WI38 (cell line): Measurements from ENCODE around the gene FIGLA.

Source experiments
- H3K4me3 ChIP-seq: 2 replicates; pipeline ENCODE4 v1.5.1; 2011; ENCODE audit warnings: low read depth, mild to moderate bottlenecking, control low read depth, low read length
- TF ChIP-seq, protein P1 (sequence below): IDR thresholded peaks from 2 replicates; pipeline ENCODE4 v1.5.1; 2012; ENCODE audit warnings: low read depth, mild to moderate bottlenecking, control low read depth, low read length

FIGLA gene

GRCh38 chr2:70795164-70795995 is 4.9 kb upstream of the FIGLA start:
- H3K4me3 ChIP-seq, result no peak overlapping the region
- TF ChIP-seq, protein P1, sequence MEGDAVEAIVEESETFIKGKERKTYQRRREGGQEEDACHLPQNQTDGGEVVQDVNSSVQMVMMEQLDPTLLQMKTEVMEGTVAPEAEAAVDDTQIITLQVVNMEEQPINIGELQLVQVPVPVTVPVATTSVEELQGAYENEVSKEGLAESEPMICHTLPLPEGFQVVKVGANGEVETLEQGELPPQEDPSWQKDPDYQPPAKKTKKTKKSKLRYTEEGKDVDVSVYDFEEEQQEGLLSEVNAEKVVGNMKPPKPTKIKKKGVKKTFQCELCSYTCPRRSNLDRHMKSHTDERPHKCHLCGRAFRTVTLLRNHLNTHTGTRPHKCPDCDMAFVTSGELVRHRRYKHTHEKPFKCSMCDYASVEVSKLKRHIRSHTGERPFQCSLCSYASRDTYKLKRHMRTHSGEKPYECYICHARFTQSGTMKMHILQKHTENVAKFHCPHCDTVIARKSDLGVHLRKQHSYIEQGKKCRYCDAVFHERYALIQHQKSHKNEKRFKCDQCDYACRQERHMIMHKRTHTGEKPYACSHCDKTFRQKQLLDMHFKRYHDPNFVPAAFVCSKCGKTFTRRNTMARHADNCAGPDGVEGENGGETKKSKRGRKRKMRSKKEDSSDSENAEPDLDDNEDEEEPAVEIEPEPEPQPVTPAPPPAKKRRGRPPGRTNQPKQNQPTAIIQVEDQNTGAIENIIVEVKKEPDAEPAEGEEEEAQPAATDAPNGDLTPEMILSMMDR, result no peak

DNA sequence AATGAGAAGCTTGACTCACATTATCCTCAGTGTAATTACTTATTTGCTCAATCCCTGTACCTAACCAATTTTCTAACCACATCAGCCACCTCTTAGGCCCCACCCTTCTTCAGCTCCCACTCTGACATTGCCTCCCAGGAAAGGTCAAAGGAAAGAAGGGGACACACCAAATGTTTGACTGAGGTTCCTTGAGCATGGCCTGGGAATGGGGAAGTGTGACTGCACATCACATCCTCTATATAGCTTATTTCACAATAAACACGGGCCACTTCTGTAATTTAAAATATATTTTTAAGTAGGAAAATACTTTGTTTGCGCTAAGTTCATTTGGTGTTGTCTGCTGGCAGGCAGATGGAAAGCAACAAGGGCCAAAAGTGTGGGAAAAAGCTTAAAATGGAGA is 3.0 kb upstream of the FIGLA start:
- H3K4me3 ChIP-seq, result no peak overlapping the region
- TF ChIP-seq, protein P1, result no peak

DNA sequence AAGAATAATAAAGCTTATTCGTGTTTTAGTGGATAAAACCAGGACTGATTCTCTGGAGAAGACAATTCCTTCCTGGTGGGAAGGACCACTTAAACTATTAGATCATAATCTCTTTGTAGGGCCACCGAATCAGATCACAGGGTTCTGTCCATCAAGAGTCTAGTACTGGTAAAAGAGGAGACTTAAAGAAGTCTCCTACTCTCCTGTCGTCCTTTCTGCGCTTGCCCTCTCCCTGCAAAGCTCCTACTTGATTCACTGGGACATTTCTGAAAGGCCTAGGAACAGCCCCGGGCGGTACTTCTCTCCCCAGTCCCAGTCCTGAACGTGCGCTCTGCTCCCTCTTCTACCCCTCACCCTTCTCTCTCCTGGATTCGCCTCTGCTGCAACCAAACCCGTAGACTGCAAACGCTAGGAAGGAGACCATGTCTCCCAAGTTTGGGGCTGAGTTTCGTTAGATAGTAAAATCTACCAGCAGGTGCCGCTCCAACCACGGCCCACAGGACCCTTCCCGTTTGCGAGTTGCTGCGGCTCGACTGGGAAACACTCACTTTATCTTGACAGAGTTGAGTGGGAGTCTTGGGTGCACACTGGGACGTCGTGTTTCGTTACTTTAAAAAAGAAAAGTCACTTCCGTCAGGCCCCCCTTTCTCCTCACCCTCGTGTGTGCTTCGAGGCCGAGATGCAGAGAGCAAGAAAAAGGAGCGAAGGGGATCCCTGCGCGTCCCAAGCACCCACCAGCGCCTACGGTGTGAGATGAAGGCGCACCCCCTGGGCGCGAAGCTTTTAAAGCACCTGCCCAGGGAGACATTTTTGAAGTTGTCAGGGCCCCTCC is 923 bp downstream of the FIGLA start:
- TF ChIP-seq, protein P1, result peak; percentile 44
- H3K4me3 ChIP-seq, result no peak overlapping the region

DNA sequence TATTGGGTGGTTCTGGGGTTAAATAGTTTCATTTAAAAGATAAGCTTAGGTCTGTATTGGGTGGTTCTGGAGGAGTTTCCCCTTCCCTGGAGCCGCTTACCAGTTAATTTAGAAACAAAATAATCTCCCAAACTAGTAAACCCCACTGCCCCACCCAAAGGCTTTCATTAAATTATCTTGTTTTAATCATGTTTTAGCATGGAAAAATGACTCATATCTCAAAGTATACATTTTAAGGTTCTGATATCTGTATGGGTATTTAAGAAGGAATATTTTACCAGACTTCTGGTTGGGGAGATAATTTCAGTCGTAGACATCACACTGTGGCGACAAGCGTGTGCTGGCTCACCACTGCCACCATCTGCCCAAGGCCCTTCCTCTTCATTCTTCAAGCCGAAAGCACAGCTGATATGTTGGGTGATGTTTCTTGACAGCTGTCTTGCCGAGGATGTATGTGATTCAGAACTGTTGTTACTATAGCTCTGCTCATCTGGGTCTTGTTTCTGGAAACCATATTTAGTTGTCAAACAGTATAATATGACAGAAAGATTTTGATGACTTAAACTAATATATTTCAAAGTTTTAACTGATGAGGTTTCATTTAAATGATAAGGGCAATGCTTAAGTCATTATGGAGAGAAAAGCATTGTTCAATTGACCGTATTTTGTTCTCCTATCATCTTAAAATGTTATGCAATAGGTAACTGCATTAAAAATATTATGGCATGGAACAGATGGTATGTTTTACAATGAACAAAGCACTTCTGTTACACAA is 5.1 kb downstream of the FIGLA start:
- TF ChIP-seq, protein P1, result no peak
- H3K4me3 ChIP-seq, result no peak overlapping the region

DNA sequence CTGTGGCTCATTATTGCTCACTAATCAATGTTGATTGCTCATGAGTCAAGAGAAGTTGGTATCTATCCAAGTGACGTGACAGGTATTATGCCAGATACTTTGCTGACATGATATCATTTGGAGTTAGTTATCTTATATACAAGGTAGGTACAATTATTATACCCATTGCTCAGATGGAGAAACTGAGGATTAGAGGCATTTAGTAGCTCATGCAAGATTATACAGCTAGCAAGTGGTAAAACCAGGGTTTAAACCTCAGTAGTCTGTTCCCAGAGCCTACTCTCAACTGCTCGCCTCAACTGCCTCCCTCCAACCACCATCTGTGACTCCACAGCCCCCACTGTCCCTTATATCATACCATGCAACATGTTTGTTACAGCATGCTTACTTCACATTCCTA is 6.1 kb downstream of the FIGLA start:
- no peak overlapping the region for H3K4me3 ChIP-seq
- TF ChIP-seq, protein P1, result no peak

DNA sequence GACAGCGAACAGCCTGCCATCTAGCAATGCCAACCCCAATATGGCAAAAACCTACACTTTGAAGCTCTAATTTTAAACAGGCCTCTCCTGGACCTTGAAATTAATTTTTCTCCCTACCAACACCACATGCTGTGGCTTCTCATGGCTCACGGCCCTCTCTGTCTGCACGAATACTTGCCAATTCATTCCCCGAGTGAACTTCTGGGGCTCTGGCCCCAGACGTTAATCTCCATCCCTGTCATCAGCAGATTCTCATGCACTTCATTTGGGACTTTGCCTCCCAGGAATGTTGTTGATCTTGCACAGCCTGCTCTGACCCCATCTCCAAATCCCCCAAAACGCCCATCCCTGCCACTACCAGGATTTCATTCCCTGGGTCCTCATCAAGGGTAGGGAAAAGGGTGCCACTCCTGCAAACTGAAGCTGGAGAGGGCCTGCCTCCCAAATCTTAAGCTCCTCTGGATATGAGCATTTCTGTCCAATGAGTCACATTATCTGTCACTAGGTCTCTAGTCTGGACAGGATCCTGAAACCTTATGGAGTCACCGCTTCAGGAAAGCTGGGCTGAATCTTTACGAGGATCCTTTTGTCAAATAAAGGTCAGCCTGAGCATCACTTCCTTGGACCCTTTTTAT is 10.4 kb downstream of the FIGLA start:
- TF ChIP-seq, protein P1, result no peak
- H3K4me3 ChIP-seq, result no peak overlapping the region
